Upper lobe of left lung (tissue), 4 donors: Measurements from ENCODE around the gene ACTR3C.

Experiments
- CTCF ChIP-seq, 6 experiments: fragments of 450-650 bp in 4 of 6; fragments of 200-600 bp in 2 of 6; sonication (generic) in 2 of 6; IDR thresholded peaks; one replicate each; pipeline ENCODE4 v1.5.1; 2016 to 2019; ENCODE audit warnings: antibody characterized with exemption in 6 of 6
- EP300 ChIP-seq, 4 donors: sonication (generic); formaldehyde crosslinking; IDR thresholded peaks; one replicate each; pipeline ENCODE4 v1.5.1; 2017; ENCODE audit warnings: antibody characterized with exemption in 4 of 4, control low read depth in 2 of 4
- POLR2AphosphoS5 ChIP-seq, 2 donors: sonication (generic); formaldehyde crosslinking; IDR thresholded peaks; one replicate each; pipeline ENCODE4 v1.5.1; 2017; ENCODE audit warnings: antibody characterized with exemption in 2 of 2

GRCh38 chr7:150307904-150308303 lies 15.4 kb downstream of the ACTR3C start:
- no peak for TF ChIP-seq CTCF (IDR thresholded peaks at IDR 0.05)
- no peak for TF ChIP-seq EP300 (IDR thresholded peaks at IDR 0.05)
- no peak for TF ChIP-seq POLR2AphosphoS5 (IDR thresholded peaks at IDR 0.05)
